Stimulated activated naive CD8-positive, alpha-beta T cell treated with anti-CD3 and anti-CD28 coated beads, Interleukin-15, Interleukin-2, amounts not matched to agents 100 U/mL and 50 U/mL, for 24 hours (primary cell): ENCODE measurements around the gene INPP5J.
"Not testable (repeated sequence)": the region's sequence is repeated elsewhere in the genome, so short reads cannot be mapped to it uniquely, and the experiment has no call there.

Experiments used
- ATAC-seq: fragments of 150-1000 bp; cut with Tn5 transposase; one replicate; pipeline ENCODE4 v1.10.0; 2021
- DNase-seq: peaks from one replicate; pipeline ENCODE4 v3.0.0; 2021

The INPP5J gene

GRCh38 chr22:31088233-31088986 is 34.4 kb upstream of the INPP5J start:
- DNase-seq (no peak), ATAC-seq (no peak)

- DNase-seq (peak; percentile 46), ATAC-seq (no peak)
Observed at GRCh38 chr22:31089160-31090100, 33.3 kb upstream of the INPP5J start.

GRCh38 chr22:31090217-31091085 is 32.3 kb upstream of the INPP5J start:
- ATAC-seq (no peak), DNase-seq (no peak)

- ATAC-seq, result no peak
Observed at GRCh38 chr22:31091106-31091975, 31.4 kb upstream of the INPP5J start.

GRCh38 chr22:31092161-31092560 is 30.6 kb upstream of the INPP5J start:
- ATAC-seq (no peak), DNase-seq (no peak)

More at GRCh38 chr22:31091106-31091975, 31.4 kb upstream of the INPP5J start:
- no peak for DNase-seq

- no peak for DNase-seq
- ATAC-seq, result peak; percentile 5
Observed at GRCh38 chr22:31093086-31093850, 29.5 kb upstream of the INPP5J start.

GRCh38 chr22:31094021-31094551 is 28.7 kb upstream of the INPP5J start:
- DNase-seq, result no peak
- ATAC-seq, result no peak

GRCh38 chr22:31094741-31095140 is 28.0 kb upstream of the INPP5J start:
- no peak for ATAC-seq
- no peak for DNase-seq

GRCh38 chr22:31095637-31096249 is 27.0 kb upstream of the INPP5J start:
- DNase-seq, result no peak
- ATAC-seq, result no peak

- DNase-seq (no peak), ATAC-seq (no peak)
Observed at GRCh38 chr22:31096657-31097279, 26.0 kb upstream of the INPP5J start.

- ATAC-seq, DNase-seq: not testable (repeated sequence)
Observed at GRCh38 chr22:31097539-31097938, 25.2 kb upstream of the INPP5J start.

GRCh38 chr22:31097941-31098631 is 24.7 kb upstream of the INPP5J start:
- DNase-seq (no peak), ATAC-seq (no peak)

GRCh38 chr22:31098632-31099110 is 24.1 kb upstream of the INPP5J start:
- ATAC-seq (no peak), DNase-seq (no peak)

- ATAC-seq (no peak), DNase-seq (no peak)
Observed at GRCh38 chr22:31099386-31099785, 23.4 kb upstream of the INPP5J start.

- ATAC-seq (no peak), DNase-seq (no peak)
Observed at GRCh38 chr22:31099841-31100761, 22.7 kb upstream of the INPP5J start.

- DNase-seq, result no peak
- no peak for ATAC-seq
Observed at GRCh38 chr22:31100762-31101525, 21.8 kb upstream of the INPP5J start.
